PC-3 (cell line): ENCODE measurements around the gene WDR75.
"Not testable (repeated sequence)": the region's sequence is repeated elsewhere in the genome, so short reads cannot be mapped to it uniquely, and the experiment has no call there.

Source experiments
- EZH2 ChIP-seq: fragments of 300-600 bp; sonication (generic); IDR thresholded peaks from one replicate; pipeline ENCODE4 v1.6.1; 2017; ENCODE audit warnings: antibody characterized with exemption, mild to moderate bottlenecking, low read length; ENCODE audit not compliant: unreplicated experiment
- TF ChIP-seq, protein P1 (sequence below): fragments of 300-600 bp; sonication (generic); conservative IDR thresholded peaks from 2 replicates; pipeline ENCODE4 v1.5.1; 2017; ENCODE audit warnings: antibody characterized with exemption, low read depth, mild to moderate bottlenecking, low read length

DNA sequence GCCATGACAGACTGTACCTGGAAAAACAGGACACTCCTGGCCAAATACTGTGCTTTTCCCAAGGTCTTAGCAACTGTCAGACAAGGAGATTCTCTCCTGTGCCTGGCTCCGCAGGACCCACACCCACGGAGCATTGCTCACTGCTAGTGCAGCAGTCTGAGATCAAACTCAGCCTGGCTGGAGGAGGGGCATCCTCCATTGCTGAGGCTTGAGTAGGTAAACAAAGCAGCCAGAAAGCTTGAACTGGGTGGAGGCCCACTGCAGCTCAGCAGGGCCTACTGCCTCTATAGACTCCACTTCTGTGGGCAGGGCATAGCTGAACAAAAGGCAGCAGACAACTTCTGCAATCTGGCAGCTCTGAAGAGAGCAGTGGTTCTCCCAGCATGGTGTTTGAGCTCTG, 10.8 kb upstream of the WDR75 start:
- TF ChIP-seq, protein P1, sequence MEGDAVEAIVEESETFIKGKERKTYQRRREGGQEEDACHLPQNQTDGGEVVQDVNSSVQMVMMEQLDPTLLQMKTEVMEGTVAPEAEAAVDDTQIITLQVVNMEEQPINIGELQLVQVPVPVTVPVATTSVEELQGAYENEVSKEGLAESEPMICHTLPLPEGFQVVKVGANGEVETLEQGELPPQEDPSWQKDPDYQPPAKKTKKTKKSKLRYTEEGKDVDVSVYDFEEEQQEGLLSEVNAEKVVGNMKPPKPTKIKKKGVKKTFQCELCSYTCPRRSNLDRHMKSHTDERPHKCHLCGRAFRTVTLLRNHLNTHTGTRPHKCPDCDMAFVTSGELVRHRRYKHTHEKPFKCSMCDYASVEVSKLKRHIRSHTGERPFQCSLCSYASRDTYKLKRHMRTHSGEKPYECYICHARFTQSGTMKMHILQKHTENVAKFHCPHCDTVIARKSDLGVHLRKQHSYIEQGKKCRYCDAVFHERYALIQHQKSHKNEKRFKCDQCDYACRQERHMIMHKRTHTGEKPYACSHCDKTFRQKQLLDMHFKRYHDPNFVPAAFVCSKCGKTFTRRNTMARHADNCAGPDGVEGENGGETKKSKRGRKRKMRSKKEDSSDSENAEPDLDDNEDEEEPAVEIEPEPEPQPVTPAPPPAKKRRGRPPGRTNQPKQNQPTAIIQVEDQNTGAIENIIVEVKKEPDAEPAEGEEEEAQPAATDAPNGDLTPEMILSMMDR, result not testable (repeated sequence)
- not testable (repeated sequence) for TF ChIP-seq EZH2
